Measurements from ENCODE around the gene WDR4.
"Not testable (repeated sequence)": the region's sequence is repeated elsewhere in the genome, so short reads cannot be mapped to it uniquely, and the experiment has no call there.

WDR4 gene

DNA sequence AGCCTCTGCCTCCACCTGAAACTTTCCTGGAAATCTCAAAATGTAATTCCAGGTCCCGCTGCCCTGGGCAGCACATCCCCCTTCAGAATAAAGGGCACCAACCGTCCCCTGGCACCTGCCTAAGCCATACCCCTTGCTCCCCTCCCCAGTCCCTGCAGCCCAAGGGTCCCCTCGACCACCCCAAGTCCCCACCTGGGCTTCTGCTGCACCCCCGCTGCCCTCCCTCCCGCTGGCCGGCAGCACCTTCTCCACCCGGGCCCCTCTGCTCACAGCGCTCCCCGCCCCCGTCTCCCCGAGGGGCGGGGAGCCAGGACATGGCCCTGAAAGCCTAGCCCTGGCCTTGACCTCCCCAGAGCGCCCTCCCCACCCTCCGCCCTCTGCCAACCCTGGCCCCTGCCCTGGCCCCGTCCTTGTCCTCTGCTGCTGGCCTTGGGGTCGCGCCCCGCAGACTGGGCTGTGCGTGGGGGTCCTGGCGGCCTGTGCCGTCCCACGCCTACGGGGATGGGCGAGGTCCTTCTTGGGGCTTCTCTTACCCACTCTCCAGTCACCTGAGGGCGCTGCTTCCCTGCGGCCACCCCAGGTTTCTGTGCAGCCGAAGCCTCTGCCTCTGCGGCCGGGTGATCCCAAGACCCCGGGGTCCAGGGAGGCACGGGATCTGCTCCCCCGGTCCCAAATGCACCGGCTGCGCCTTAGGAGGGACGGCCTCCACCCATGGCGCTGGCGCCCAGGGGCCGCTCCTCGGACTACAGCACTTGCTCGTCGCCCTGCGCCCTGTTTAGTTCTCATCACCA is 41.7 kb downstream of the WDR4 start:
- FAIRE-seq: no peak

DNA sequence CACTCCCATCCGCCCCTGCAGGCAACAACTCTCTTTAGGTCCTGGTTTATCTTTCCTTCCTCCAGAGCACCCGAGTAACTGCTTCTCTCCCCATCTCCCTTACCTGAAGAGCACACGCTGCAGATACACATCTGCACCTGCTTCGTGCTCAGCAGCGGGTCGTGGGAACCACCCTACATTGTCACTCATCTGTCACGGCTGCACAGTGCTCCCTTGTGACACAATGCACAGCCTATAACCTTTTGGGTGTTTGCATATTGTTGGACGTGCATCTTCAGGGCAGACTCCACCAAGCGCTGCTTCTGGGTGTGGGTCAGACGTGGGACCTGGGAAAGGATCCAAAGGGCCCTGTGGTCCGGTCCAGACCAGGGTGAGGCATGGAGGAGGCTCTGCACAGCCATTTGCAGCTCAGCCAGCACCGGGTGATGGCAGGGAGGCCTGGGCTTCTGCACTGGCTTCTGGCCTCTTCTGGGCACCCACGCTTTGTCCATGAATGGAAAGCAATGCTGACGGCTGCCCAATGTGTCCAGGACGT is 42.5 kb downstream of the WDR4 start:
- FAIRE-seq: no peak

GRCh38 chr21:42836402-42836666 is 43.0 kb downstream of the WDR4 start:
- no peak for FAIRE-seq

GRCh38 chr21:42835611-42836401 is 43.5 kb downstream of the WDR4 start:
- no peak for FAIRE-seq

DNA sequence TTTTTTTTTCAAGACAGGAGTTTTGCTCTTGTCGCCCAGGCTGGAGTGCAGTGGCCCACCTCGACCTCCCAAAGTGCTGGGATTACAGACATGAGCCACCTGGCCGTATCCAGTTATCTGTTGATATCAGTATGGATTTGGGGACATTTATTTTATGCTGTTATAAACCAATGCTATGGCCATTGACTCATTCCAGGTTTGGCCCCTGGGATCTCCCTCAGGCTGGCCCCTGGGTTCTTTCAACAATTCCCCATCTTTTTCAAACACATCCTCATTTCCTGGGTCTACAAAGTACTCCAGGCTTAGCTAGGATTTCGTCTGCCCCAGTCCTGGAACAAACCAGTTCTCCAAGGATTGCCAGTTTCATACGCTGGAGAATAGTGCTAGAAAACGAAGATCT is 44.1 kb downstream of the WDR4 start:
- no peak for FAIRE-seq

DNA sequence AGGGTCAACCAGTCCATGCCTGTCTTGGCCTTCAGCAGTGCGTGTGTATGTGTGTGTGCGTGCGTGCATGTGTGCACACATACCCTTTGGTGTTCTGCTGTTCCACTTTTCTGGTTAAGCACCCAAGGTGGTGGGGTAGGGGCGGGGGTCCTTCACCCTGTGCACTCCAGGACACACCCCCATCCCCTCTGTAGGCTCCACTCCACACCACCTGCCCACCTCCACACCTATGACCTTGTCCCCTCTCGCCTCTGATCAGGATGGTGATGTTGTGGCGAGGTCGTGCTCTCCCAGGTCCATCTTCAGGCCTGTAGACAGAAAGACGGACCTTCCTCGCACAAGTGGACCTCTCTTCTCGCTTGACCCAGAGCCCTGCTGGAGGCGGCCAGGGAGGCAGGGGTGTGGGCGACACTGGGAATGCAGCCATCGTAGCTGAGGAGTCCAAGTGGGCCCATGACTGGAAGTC is 44.6 kb downstream of the WDR4 start:
- FAIRE-seq: no peak

GRCh38 chr21:42833859-42834725 is 45.2 kb downstream of the WDR4 start:
- no peak for FAIRE-seq

DNA sequence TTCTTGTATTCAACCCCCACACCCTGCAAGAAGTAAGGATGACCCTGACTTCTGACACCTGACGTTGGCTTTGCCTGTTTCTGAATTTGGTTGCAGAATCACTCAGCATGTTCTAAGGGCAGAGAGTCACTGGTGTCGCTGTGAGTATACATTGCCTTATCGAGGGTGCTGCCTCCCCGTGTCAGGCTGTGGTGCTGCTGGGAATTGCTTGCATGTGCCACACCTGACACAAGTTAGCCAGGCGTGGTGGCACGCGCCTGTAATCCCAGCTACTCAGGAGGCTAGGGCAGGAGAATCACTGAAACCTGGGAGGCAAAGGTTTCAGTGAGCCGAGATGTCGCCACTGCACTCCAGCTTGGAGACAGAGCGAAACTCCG is 45.9 kb downstream of the WDR4 start:
- no peak for FAIRE-seq

DNA sequence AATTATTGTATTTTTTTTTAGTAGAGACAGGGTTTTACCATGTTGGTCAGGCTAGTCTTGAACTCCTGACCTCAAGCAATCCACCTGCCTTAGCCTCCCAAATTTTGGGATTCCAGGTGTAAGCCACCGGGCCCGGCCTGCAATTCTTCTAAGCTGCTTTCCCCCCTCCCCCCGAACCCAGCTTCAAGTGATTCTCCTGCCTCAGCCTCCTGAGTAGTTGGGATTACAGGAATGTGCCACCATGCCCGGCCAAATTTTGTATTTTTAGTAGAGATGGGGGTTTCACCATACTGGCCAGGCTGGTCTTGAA is 47.1 kb downstream of the WDR4 start:
- not testable (repeated sequence) for FAIRE-seq

GRCh38 chr21:42830456-42831455 is 48.6 kb downstream of the WDR4 start:
- no peak for FAIRE-seq

- no peak for FAIRE-seq
Observed at GRCh38 chr21:42829954-42830353, 49.4 kb downstream of the WDR4 start.

GRCh38 chr21:42829417-42829816 is 49.9 kb downstream of the WDR4 start:
- no peak for FAIRE-seq

DNA sequence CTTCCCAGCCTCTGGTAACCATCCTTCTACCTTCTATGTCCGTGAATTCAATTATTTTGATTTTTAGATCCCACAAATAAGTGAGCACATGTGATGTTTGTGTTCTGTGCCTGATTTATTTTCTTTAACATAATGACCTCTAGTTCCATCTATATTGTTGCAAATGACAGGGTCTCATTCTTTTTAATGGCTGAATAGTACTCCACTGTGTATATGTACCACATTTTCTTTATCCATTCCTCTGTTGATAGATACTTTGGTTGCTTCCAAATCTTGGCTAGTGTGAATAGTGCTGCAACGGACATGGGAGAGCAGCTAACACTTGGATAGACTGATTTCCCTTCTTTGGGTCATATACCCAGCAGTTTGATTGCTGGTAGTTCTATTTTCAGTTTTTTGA is 51.8 kb downstream of the WDR4 start:
- FAIRE-seq: no peak

DNA sequence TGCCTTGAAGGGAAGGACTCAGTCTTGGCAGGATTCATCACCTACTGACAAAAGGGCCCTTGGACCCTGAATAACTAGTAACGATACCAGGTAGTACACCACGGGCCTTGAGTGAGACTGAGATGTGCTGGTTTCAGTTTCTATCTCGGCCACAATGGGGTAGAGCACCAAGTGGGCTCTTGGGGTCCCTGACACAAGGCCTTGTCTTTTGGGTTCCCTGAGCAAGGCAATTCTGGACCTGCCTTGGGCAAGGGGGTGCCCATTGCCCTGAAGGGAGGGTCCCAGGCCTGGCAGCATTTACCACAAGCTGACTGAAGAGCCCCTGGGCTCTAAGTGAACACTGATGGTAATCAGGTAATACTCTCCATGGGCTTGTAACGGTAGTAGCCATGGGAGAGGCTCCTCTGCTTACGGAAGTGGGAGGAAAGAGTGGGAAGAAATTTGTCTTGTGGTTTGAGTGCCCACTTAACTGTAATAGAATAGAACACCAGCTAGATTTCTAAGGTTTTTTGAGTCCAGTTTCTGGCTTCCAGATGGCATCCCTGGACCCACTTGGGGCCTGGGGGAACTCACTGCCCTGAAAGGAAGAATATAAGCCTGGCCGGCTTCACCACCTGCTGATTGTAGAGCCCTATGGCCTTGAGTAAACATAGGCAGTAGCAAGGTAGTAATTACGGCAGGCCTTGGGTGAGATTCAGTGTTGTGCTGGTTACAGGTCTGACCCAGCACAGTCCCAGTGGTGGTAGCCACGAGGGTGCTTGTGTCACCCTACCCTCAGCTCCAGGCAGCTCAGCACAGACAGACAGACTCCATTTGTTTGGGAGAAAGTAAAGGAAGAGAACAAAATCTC is 58.5 kb downstream of the WDR4 start:
- FAIRE-seq: no peak

GRCh38 chr21:42819861-42820615 is 59.3 kb downstream of the WDR4 start:
- FAIRE-seq: no peak

DNA sequence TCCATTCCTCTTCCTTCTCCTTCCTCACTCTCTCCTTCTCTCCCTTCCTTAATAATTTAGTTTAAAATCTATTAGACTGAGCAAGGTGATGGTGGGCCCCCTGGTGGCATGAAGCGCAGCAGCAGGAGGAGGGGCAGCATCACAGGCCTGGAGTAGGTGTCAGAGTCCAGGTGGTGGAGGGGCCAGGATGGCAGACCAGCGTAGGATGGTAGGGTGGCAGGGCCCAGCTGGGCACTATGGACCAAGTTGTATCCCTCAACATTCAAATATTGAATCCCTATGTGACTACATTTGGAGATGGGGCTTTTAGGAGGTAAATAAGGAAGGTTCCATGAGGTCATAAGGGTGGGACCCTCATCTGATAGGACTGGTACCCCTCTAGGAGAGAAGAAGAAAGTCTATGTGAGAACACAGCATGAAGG is 61.0 kb downstream of the WDR4 start:
- no peak for FAIRE-seq

DNA sequence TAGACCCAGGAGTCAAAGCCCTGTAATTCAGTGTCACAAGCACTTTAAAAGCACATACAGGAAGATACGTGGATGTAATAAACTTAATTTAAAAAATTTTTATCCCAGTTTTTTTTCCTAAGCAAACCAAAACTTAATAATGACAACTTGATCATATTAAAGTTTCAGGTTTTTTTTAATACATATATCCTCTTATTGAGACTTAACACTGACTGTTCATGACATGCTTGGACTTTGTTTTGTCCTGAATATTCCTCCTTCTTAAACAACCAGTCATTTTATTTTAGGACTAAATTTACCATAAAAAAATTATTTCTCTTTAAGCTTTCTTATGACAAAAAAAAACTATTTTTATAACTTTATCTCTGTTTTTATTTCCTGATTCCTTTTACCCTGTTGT is 64.1 kb downstream of the WDR4 start:
- FAIRE-seq: no peak

- FAIRE-seq: not testable (repeated sequence)
Observed at GRCh38 chr21:42812528-42813241, 66.7 kb downstream of the WDR4 start.

GRCh38 chr21:42811960-42812359 is 67.4 kb downstream of the WDR4 start:
- no peak for FAIRE-seq
